MM.1S (cell line): ENCODE data around the gene PSMD8.
A peak's percentile ranks its signal among the peaks of the same experiment; 100 is the strongest.

Experiments used
- DNase-seq: peaks from one replicate; pipeline ENCODE4 v3.0.0-alpha.2; 2015
- H2AFZ ChIP-seq: fragments of 300-600 bp; sonication (generic); 2 replicates; pipeline ENCODE4 v1.6.0; 2016; ENCODE audit warnings: antibody characterized with exemption, low read length
- H3F3A ChIP-seq: fragments of 300-600 bp; sonication (generic); 2 replicates; pipeline ENCODE4 v1.6.1; 2016; ENCODE audit warnings: mild to moderate bottlenecking, antibody characterized with exemption, low read length, moderate library complexity, mixed read lengths; ENCODE audit not compliant: insufficient read depth
- H3K27ac ChIP-seq: fragments of 300-600 bp; sonication (generic); 2 replicates; pipeline ENCODE4 v1.5.1; 2016; ENCODE audit warnings: mild to moderate bottlenecking, low read length
- H3K27me3 ChIP-seq: fragments of 300-600 bp; sonication (generic); replicated peaks from 2 replicates; pipeline ENCODE4 v1.6.0; 2016; ENCODE audit warnings: low read length; ENCODE audit not compliant: insufficient read depth
- H3K36me3 ChIP-seq: fragments of 300-600 bp; sonication (generic); replicated peaks from 2 replicates; pipeline ENCODE4 v1.6.1; 2016; ENCODE audit warnings: mild to moderate bottlenecking, low read length, mixed read lengths; ENCODE audit not compliant: insufficient read depth
- H3K4me1 ChIP-seq: fragments of 300-600 bp; sonication (generic); 2 replicates; pipeline ENCODE4 v1.6.1; 2016; ENCODE audit warnings: low read length, mixed read lengths
- H3K4me2 ChIP-seq: fragments of 300-600 bp; sonication (generic); 2 replicates; pipeline ENCODE4 v1.6.0; 2016; ENCODE audit warnings: low read depth, low read length
- H3K4me3 ChIP-seq: fragments of 300-600 bp; sonication (generic); 2 replicates; pipeline ENCODE4 v1.5.1; 2016; ENCODE audit warnings: low read length, mixed read lengths
- H3K79me2 ChIP-seq: fragments of 300-600 bp; sonication (generic); 2 replicates; pipeline ENCODE4 v1.6.1; 2016; ENCODE audit warnings: mixed run types, low read length, mixed read lengths
- H3K9ac ChIP-seq: fragments of 300-600 bp; sonication (generic); 2 replicates; pipeline ENCODE4 v1.6.1; 2016; ENCODE audit warnings: low read length, mixed read lengths
- H3K9me2 ChIP-seq: fragments of 300-600 bp; sonication (generic); replicated peaks from 2 replicates; pipeline ENCODE4 v1.6.1; 2016; ENCODE audit warnings: mild to moderate bottlenecking, low read length, mixed read lengths; ENCODE audit not compliant: insufficient read depth
- H3K9me3 ChIP-seq: fragments of 300-600 bp; sonication (generic); replicated peaks from 2 replicates; pipeline ENCODE4 v1.6.1; 2016; ENCODE audit warnings: mild to moderate bottlenecking, low read length, mixed read lengths; ENCODE audit not compliant: insufficient read depth
- H4K20me1 ChIP-seq: fragments of 300-600 bp; sonication (generic); 2 replicates; pipeline ENCODE4 v1.6.1; 2016; ENCODE audit warnings: mild to moderate bottlenecking, low read length, moderate library complexity, mixed read lengths; ENCODE audit not compliant: insufficient read depth
- CTCF ChIP-seq: fragments of 300-600 bp; sonication (generic); IDR thresholded peaks from 2 replicates; pipeline ENCODE4 v1.5.1; 2016; ENCODE audit warnings: antibody characterized with exemption, low read length, mixed read lengths
- EZH2 ChIP-seq: fragments of 300-600 bp; sonication (generic); optimal IDR thresholded peaks from 2 replicates; pipeline ENCODE3; 2017; ENCODE audit warnings: low read depth, mild to moderate bottlenecking, antibody characterized with exemption, low read length, mixed read lengths
- EZH2phosphoT487 ChIP-seq: fragments of 300-600 bp; sonication (generic); IDR thresholded peaks from 2 replicates; pipeline ENCODE4 v1.6.1; 2018; ENCODE audit warnings: antibody characterized with exemption, low read length

PSMD8 gene

GRCh38 chr19:38391911-38392464 lies 17.6 kb downstream of the PSMD8 start:
- no peak for TF ChIP-seq CTCF
- TF ChIP-seq EZH2 = no peak
- TF ChIP-seq EZH2phosphoT487 = no peak
- Histone ChIP-seq H2AFZ (no peak overlapping the region), H3K36me3 (no peaks in the 10 kb centered on the region)

GRCh38 chr19:38392707-38393308 lies 18.4 kb downstream of the PSMD8 start:
- Histone ChIP-seq H3K4me1 (0 out of 2 replicates have a peak, but pooled peaks cover 2% of the 10 kb centered on the region), H3K27ac (no peak overlapping the region), H2AFZ (no peak overlapping the region), H4K20me1 (no peaks in the 10 kb centered on the region), H3K9me2 (no peaks in the 10 kb centered on the region), H3K9me3 (no peaks in the 10 kb centered on the region), H3K36me3 (no peaks in the 10 kb centered on the region), H3K4me2 (no peak overlapping the region), H3K79me2 (no peaks in the 10 kb centered on the region), H3K4me3 (no peak overlapping the region), H3F3A (no peaks in the 10 kb centered on the region), H3K27me3 (peaks cover 88% of the 10 kb centered on the region), H3K9ac (no peak overlapping the region)
- TF ChIP-seq CTCF (no peak), EZH2 (no peak), EZH2phosphoT487 (no peak)
- no peak for DNase-seq

More at GRCh38 chr19:38391911-38392464, 17.6 kb downstream of the PSMD8 start:
- no peak for DNase-seq
- Histone ChIP-seq H3K4me3 (no peak overlapping the region), H3K27ac (no peak overlapping the region), H3K9ac (no peak overlapping the region), H3K9me3 (no peaks in the 10 kb centered on the region), H3F3A (no peaks in the 10 kb centered on the region; the same call in 1 of the 2 replicates), H3K79me2 (no peaks in the 10 kb centered on the region), H3K4me1 (0 out of 2 replicates have a peak, but pooled peaks cover 2% of the 10 kb centered on the region), H3K9me2 (no peaks in the 10 kb centered on the region), H3K4me2 (no peak overlapping the region), H4K20me1 (no peaks in the 10 kb centered on the region), H3K27me3 (peaks cover 80% of the 10 kb centered on the region)

- DNase-seq = no peak
- Histone ChIP-seq H3K4me1 (no peaks in the 10 kb centered on the region), H3K4me3 (no peak overlapping the region), H3K36me3 (no peaks in the 10 kb centered on the region), H3F3A (no peaks in the 10 kb centered on the region), H3K9ac (no peak overlapping the region), H3K27ac (no peak overlapping the region), H3K79me2 (no peaks in the 10 kb centered on the region), H3K9me3 (no peaks in the 10 kb centered on the region), H2AFZ (0 out of 2 replicates have a peak overlapping the region, but pooled peaks have one; percentile 27), H3K27me3 (peaks cover 89% of the 10 kb centered on the region), H4K20me1 (no peaks in the 10 kb centered on the region), H3K9me2 (no peaks in the 10 kb centered on the region), H3K4me2 (peak overlapping the region; percentile 21; the same call in 1 of the 2 replicates)
- no peak for TF ChIP-seq EZH2phosphoT487
- TF ChIP-seq EZH2 = no peak
- TF ChIP-seq CTCF = no peak
Measured at GRCh38 chr19:38394488-38394887, 20.1 kb downstream of the PSMD8 start.
